Activated naive CD4-positive, alpha-beta T cell treated with anti-CD3 and anti-CD28 coated beads, Interleukin-2, amount 10 ng/mL, durations not matched to agents 5 hours and 36 hours (primary cell): ENCODE data around the gene CGN. TPM values are rescaled to one million over a fixed set of nuclear protein-coding genes. Genes with fewer than 3 reads are reported as not detected.

ENCODE experiments used
- microRNA-seq: library from miRNA; unstranded; fragments of <30 nt; microRNA quantifications from one replicate; pipeline ENCODE4 v1.2.0, GENCODE V29; 2022; ENCODE audit warnings: borderline microRNAs expressed, borderline replicate concordance
- total RNA-seq, 2 experiments: library from RNA; stranded (reverse); gene quantifications; one replicate each; pipeline ENCODE4 v1.2.3, GENCODE V29; 2021

CGN gene, protein sequence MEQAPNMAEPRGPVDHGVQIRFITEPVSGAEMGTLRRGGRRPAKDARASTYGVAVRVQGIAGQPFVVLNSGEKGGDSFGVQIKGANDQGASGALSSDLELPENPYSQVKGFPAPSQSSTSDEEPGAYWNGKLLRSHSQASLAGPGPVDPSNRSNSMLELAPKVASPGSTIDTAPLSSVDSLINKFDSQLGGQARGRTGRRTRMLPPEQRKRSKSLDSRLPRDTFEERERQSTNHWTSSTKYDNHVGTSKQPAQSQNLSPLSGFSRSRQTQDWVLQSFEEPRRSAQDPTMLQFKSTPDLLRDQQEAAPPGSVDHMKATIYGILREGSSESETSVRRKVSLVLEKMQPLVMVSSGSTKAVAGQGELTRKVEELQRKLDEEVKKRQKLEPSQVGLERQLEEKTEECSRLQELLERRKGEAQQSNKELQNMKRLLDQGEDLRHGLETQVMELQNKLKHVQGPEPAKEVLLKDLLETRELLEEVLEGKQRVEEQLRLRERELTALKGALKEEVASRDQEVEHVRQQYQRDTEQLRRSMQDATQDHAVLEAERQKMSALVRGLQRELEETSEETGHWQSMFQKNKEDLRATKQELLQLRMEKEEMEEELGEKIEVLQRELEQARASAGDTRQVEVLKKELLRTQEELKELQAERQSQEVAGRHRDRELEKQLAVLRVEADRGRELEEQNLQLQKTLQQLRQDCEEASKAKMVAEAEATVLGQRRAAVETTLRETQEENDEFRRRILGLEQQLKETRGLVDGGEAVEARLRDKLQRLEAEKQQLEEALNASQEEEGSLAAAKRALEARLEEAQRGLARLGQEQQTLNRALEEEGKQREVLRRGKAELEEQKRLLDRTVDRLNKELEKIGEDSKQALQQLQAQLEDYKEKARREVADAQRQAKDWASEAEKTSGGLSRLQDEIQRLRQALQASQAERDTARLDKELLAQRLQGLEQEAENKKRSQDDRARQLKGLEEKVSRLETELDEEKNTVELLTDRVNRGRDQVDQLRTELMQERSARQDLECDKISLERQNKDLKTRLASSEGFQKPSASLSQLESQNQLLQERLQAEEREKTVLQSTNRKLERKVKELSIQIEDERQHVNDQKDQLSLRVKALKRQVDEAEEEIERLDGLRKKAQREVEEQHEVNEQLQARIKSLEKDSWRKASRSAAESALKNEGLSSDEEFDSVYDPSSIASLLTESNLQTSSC
- under 1 TPM; 0.12 to 0.30 TPM for total RNA-seq

DNA sequence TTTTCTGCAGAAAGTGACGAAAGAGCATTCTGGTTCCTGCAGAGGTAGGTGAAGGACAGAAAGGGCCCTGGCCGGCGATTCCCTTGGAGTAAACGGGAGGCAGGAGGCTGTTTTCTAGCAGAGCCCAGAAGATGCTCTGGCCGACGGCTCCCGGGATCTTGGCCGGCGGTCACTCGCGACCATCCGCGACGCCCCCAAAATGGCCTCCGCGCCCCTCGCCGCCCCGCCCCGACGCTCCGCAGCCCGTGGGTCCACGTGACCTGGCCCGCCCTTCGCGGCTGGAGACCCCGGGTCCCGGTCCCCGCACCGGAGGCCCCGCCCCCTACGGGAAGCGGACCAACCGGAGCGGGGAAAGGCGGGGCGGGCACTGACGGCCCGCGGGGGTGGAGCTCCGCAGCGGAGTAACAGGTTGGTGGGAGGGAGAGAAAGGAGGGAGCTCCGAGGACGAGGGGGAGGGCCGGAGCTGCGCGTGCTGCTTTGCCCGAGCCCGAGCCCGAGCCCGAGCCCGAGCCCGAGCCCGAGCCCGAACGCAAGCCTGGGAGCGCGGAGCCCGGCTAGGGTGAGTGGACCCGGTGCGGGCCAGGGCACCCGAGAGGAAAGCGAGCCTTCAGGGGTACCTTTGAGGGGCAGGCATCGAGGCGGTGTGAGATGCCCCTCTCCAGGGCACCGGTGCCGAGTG is at the start of gene CGN:
Gene CGN (plus strand): TSS at position 431 of the 679 bp plus-strand sequence. CDS start 7,133 bp downstream, outside the sequence.

DNA sequence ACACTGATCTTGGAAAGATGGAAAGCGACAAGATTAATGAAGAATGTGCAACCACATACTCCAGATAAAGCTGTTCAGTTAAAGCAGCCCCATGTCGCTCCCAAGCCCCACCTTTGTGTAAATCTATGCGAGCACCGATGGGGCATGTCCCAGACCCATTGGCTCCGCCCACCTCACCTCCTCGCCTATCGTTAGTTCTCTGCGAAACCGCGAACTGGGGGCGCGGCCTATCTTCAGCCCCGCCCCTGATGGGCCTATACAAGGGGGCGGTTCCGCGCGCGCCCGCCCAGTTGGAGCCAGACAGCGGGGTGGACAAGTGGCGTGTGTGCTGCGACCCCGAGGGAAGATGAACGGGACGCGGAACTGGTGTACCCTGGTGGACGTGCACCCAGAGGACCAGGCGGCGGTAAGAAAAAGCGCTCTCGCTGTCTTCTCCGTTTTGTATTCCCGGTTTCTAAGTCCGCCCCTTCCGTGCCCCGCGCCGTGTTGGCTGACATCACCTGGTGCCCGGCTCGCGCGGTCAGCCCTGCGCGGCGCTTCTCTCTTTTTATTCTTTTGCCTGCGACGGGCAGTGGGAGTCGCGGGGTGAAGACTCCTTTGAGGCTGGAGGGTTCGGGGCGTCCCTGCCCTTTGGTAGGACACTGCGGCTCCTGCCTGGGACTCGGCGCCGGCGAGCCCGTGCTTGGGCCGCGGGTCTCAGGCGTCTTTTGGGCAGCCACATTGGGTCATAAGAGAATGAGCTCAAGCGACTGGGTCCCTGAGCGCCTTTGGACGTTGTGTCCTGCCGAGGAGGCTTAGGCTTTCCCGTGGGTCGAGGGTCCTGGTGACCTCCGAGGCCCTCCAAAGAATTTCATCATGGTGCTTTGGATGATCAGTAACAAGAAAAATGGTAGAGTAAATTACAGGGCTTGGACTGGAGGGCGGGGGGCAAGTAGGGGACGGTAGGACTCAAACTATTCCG is 29.1 kb downstream of the CGN start, which contains the start of gene TUFT1:
Gene TUFT1 (plus strand): TSS at position 289 of the 961 bp plus-strand sequence. CDS start 58 bp downstream, at position 347.

Small RNA genes lying within 50 kb of the gene (microRNA-seq; reads per million reads assigned to microRNA genes)
- gene MIR554: not detected

Other genes starting within 250 kb of the CGN start
- 10 to 100 TPM; 27.7 to 27.9 TPM for gene ZNF687, start 229.1 kb upstream of the CGN start, total RNA-seq
- gene PI4KB, start 184.0 kb upstream of the CGN start, total RNA-seq: 10 to 100 TPM; 65.2 to 65.6 TPM
- 10 to 100 TPM; 66.6 to 69.5 TPM for gene RFX5, start 164.1 kb upstream of the CGN start, total RNA-seq
- gene SELENBP1, start 138.7 kb upstream of the CGN start, total RNA-seq: not detected
- 100 to 1,000 TPM; 277 to 279 TPM for gene PSMB4, start 111.8 kb upstream of the CGN start, total RNA-seq
- 10 to 100 TPM; 75.0 to 76.7 TPM for gene POGZ, start 51.9 kb upstream of the CGN start, total RNA-seq
- gene TUFT1, start 28.9 kb downstream of the CGN start, total RNA-seq: 1 to 10 TPM; 1.8 TPM
- gene SNX27, start 100.7 kb downstream of the CGN start, total RNA-seq: 10 to 100 TPM; 21.7 to 22.9 TPM
- gene CELF3, start 205.4 kb downstream of the CGN start, total RNA-seq: not detected
- not detected for gene RIIAD1, start 210.1 kb downstream of the CGN start, total RNA-seq